HG03575 (cell line): ENCODE measurements around the gene SERTM2.

Source experiments
- ATAC-seq: cut with Tn5 transposase; IDR thresholded peaks from one replicate; pipeline ENCODE4 v1.9.1; 2021; ENCODE audit not compliant: unreplicated experiment, insufficient number of reproducible peaks, low FRiP score; ENCODE audit errors: extremely low read depth

SERTM2 gene

GRCh38 chrX:111511477-111511876 is at the start of gene SERTM2:
Gene SERTM2, plus strand, starts transcription at chrX:111511645. Its CDS starts 7,213 bp downstream, at chrX:111518858.
- no peak for ATAC-seq

GRCh38 chrX:111465669-111466068 is 45.8 kb upstream of the SERTM2 start:
- no peak for ATAC-seq

- ATAC-seq: no peak
These were observed 43.5 kb upstream of the SERTM2 start for GRCh38 chrX:111467896-111468295.

- ATAC-seq: no peak
These were observed 40.6 kb upstream of the SERTM2 start for GRCh38 chrX:111470681-111471403.

- ATAC-seq: no peak
These were observed 29.5 kb upstream of the SERTM2 start for GRCh38 chrX:111481896-111482295.

- ATAC-seq: no peak
These were observed 28.3 kb upstream of the SERTM2 start for GRCh38 chrX:111483135-111483534.

- ATAC-seq: no peak
These were observed 27.6 kb upstream of the SERTM2 start for GRCh38 chrX:111483881-111484280.

GRCh38 chrX:111490688-111491087 is 20.8 kb upstream of the SERTM2 start:
- no peak for ATAC-seq

GRCh38 chrX:111492085-111492484 is 19.4 kb upstream of the SERTM2 start:
- no peak for ATAC-seq

- no peak for ATAC-seq
These were observed 12.8 kb upstream of the SERTM2 start for GRCh38 chrX:111498538-111499103.

GRCh38 chrX:111503485-111503993 is 7.9 kb upstream of the SERTM2 start:
- ATAC-seq: no peak

GRCh38 chrX:111504941-111505340 is 6.5 kb upstream of the SERTM2 start:
- ATAC-seq: no peak

GRCh38 chrX:111505783-111506182 is 5.7 kb upstream of the SERTM2 start:
- ATAC-seq: no peak

GRCh38 chrX:111506826-111507225 is 4.6 kb upstream of the SERTM2 start:
- ATAC-seq: no peak

- no peak for ATAC-seq
These were observed 3.5 kb upstream of the SERTM2 start for GRCh38 chrX:111507933-111508332.

GRCh38 chrX:111515298-111515697 is 3.9 kb downstream of the SERTM2 start:
- no peak for ATAC-seq

- no peak for ATAC-seq
These were observed 7.2 kb downstream of the SERTM2 start for GRCh38 chrX:111518667-111519066.

GRCh38 chrX:111519215-111519614 is 7.8 kb downstream of the SERTM2 start:
- no peak for ATAC-seq

- no peak for ATAC-seq
These were observed 9.1 kb downstream of the SERTM2 start for GRCh38 chrX:111520506-111520905.

- no peak for ATAC-seq
These were observed 9.7 kb downstream of the SERTM2 start for GRCh38 chrX:111521169-111521568.
